Trophoblast cell (in vitro differentiated cells and primary cell): ENCODE measurements around the gene LRIT2.

Source experiments
- DNase-seq, 2 donors: peaks; one replicate each; pipeline ENCODE4 v3.0.0-alpha.2; 2016
- H2AFZ ChIP-seq: 2 replicates; pipeline ENCODE4 v1.6.1; 2013; ENCODE audit warnings: low read length, moderate library complexity, mild to moderate bottlenecking; ENCODE audit not compliant: insufficient read depth, poor library complexity
- H2AK5ac ChIP-seq: 2 replicates; pipeline ENCODE4 v1.6.1; 2013; ENCODE audit warnings: mild to moderate bottlenecking, low read length
- H2BK120ac ChIP-seq: 2 replicates; pipeline ENCODE4 v1.6.1; 2013; ENCODE audit warnings: low read length, mild to moderate bottlenecking, moderate library complexity; ENCODE audit not compliant: insufficient read depth, poor library complexity
- H2BK12ac ChIP-seq: 2 replicates; pipeline ENCODE4 v1.6.1; 2013; ENCODE audit warnings: mild to moderate bottlenecking, low read length, moderate library complexity
- H2BK5ac ChIP-seq: 2 replicates; pipeline ENCODE4 v1.6.1; 2013; ENCODE audit warnings: low read length, low read depth, moderate library complexity, mild to moderate bottlenecking; ENCODE audit not compliant: poor library complexity
- H3K14ac ChIP-seq: 2 replicates; pipeline ENCODE4 v1.6.1; 2013; ENCODE audit warnings: mild to moderate bottlenecking, low read length
- H3K18ac ChIP-seq: 2 replicates; pipeline ENCODE4 v1.6.1; 2013; ENCODE audit warnings: mild to moderate bottlenecking, low read length
- H3K23ac ChIP-seq: 2 replicates; pipeline ENCODE4 v1.6.1; 2013; ENCODE audit warnings: low read length
- H3K27ac ChIP-seq: 2 replicates; pipeline ENCODE4 v1.5.1; 2013; ENCODE audit warnings: low read depth, mild to moderate bottlenecking, inconsistent platforms, low read length, moderate library complexity
- H3K27me3 ChIP-seq: 2 replicates; pipeline ENCODE4 v1.6.1; 2013; ENCODE audit warnings: inconsistent platforms, mild to moderate bottlenecking, low read length, moderate library complexity; ENCODE audit not compliant: insufficient read depth
- H3K36me3 ChIP-seq, 2 experiments: 1 replicate in 1 of 2; 2 replicates in 1 of 2; pipeline ENCODE4 v1.6.1; 2013; ENCODE audit warnings: low read length in 2 of 2, mild to moderate bottlenecking in 2 of 2, moderate library complexity in 1 of 2; ENCODE audit not compliant: insufficient read depth in 2 of 2, control insufficient read depth in 1 of 2
- H3K4ac ChIP-seq: 2 replicates; pipeline ENCODE4 v1.6.1; 2013; ENCODE audit warnings: low read depth, mild to moderate bottlenecking, low read length, moderate library complexity
- H3K4me1 ChIP-seq, 2 experiments: 1 replicate in 1 of 2; 2 replicates in 1 of 2; pipeline ENCODE4 v1.6.1; 2013; ENCODE audit warnings: low read length in 2 of 2, mild to moderate bottlenecking in 2 of 2, moderate library complexity in 1 of 2; ENCODE audit not compliant: insufficient read depth in 2 of 2, control insufficient read depth in 1 of 2
- H3K4me2 ChIP-seq: 2 replicates; pipeline ENCODE4 v1.6.1; 2013; ENCODE audit warnings: inconsistent platforms, mild to moderate bottlenecking, low read length, moderate library complexity
- H3K4me3 ChIP-seq: 2 replicates; pipeline ENCODE4 v1.5.1; 2013; ENCODE audit warnings: mild to moderate bottlenecking, low read depth, low read length, inconsistent platforms
- H3K79me1 ChIP-seq: one replicate; pipeline ENCODE4 v1.6.1; 2013; ENCODE audit warnings: low read length
- H3K79me2 ChIP-seq: 2 replicates; pipeline ENCODE4 v1.6.1; 2013; ENCODE audit warnings: low read length, mild to moderate bottlenecking; ENCODE audit not compliant: control insufficient read depth, insufficient read depth, poor library complexity
- H3K9ac ChIP-seq: 2 replicates; pipeline ENCODE4 v1.6.1; 2013; ENCODE audit warnings: mild to moderate bottlenecking, low read length
- H3K9me3 ChIP-seq: 2 replicates; pipeline ENCODE4 v1.6.1; 2013; ENCODE audit warnings: low read depth, mild to moderate bottlenecking, control low read depth, inconsistent platforms, low read length; ENCODE audit not compliant: insufficient read depth
- H4K12ac ChIP-seq: 2 replicates; pipeline ENCODE4 v1.6.1; 2013; ENCODE audit warnings: low read depth, mild to moderate bottlenecking, low read length, moderate library complexity
- H4K8ac ChIP-seq: 2 replicates; pipeline ENCODE4 v1.6.1; 2013; ENCODE audit warnings: low read depth, mild to moderate bottlenecking, low read length, moderate library complexity
- H4K91ac ChIP-seq: one replicate; pipeline ENCODE4 v1.6.1; 2013; ENCODE audit warnings: low read depth, mild to moderate bottlenecking, low read length, moderate library complexity
- WGBS: extraction: QIAGEN DNeasy Blood & Tissue Kit; methylation state at CpG from one replicate; pipeline ENCODE4 v1.1.7; 2013; ENCODE audit warnings: missing lambda C conversion rate; ENCODE audit not compliant: insufficient read length, insufficient coverage; ENCODE audit errors: extremely low coverage; 5-methylcytosine and 5-hydroxymethylcytosine counted together

LRIT2 gene

GRCh38 chr10:84201682-84202081, 23.7 kb downstream of the LRIT2 start:
- Histone ChIP-seq H4K8ac (no peak overlapping the region), H4K91ac (no peak overlapping the region), H3K23ac (no peak overlapping the region), H3K4ac (no peak overlapping the region), H2BK120ac (no peak overlapping the region), H2BK5ac (no peak overlapping the region), H3K4me2 (no peak overlapping the region), H3K4me3 (no peak overlapping the region), H2BK12ac (no peak overlapping the region), H3K79me2 (no peaks in the 10 kb centered on the region), H3K27me3 (no peaks in the 10 kb centered on the region), H3K14ac (no peak overlapping the region), H3K9ac (no peak overlapping the region), H3K36me3 (no peaks in the 10 kb centered on the region), H4K12ac (no peak overlapping the region), H3K18ac (no peak overlapping the region), H3K27ac (no peak overlapping the region), H3K79me1 (no peaks in the 10 kb centered on the region), H2AK5ac (no peak overlapping the region), H3K4me1 (no peaks in the 10 kb centered on the region), H3K9me3 (no peaks in the 10 kb centered on the region), H2AFZ (no peak overlapping the region)
- DNase-seq = no peak
- whole genome bisulfite sequencing = no CpG with 5 or more reads among the region's 11 CpGs

GRCh38 chr10:84201244-84201606, 24.1 kb downstream of the LRIT2 start:
- Histone ChIP-seq H2BK12ac (no peak overlapping the region), H3K4ac (no peak overlapping the region), H2AFZ (no peak overlapping the region), H3K4me1 (no peaks in the 10 kb centered on the region), H3K27me3 (peaks cover 2% of the 10 kb centered on the region), H2BK5ac (no peak overlapping the region), H3K9me3 (no peaks in the 10 kb centered on the region), H4K91ac (no peak overlapping the region), H3K23ac (no peak overlapping the region), H2AK5ac (no peak overlapping the region), H3K79me2 (no peaks in the 10 kb centered on the region), H4K12ac (no peak overlapping the region), H3K4me2 (no peak overlapping the region), H3K9ac (no peak overlapping the region), H3K27ac (no peak overlapping the region), H3K36me3 (no peaks in the 10 kb centered on the region), H3K14ac (no peak overlapping the region), H3K79me1 (no peaks in the 10 kb centered on the region), H3K18ac (no peak overlapping the region), H3K4me3 (no peak overlapping the region), H2BK120ac (no peak overlapping the region), H4K8ac (no peak overlapping the region)
- WGBS = no CpG with 5 or more reads among the region's 6 CpGs
- DNase-seq = no peak

- Histone ChIP-seq H3K9me3 (no peaks in the 10 kb centered on the region), H3K9ac (no peak overlapping the region), H3K23ac (no peak overlapping the region), H3K4me1 (no peaks in the 10 kb centered on the region), H3K36me3 (no peaks in the 10 kb centered on the region), H2AK5ac (no peak overlapping the region), H2BK12ac (no peak overlapping the region), H3K79me1 (no peaks in the 10 kb centered on the region), H4K8ac (no peak overlapping the region), H3K79me2 (no peaks in the 10 kb centered on the region), H3K14ac (no peak overlapping the region), H4K91ac (no peak overlapping the region), H3K27me3 (peaks cover 7% of the 10 kb centered on the region), H4K12ac (no peak overlapping the region), H2BK5ac (no peak overlapping the region), H2AFZ (no peak overlapping the region), H3K4me2 (no peak overlapping the region), H2BK120ac (no peak overlapping the region), H3K27ac (no peak overlapping the region), H3K4ac (no peak overlapping the region), H3K4me3 (no peak overlapping the region), H3K18ac (no peak overlapping the region)
- no peak for DNase-seq
- no CpG with 5 or more reads among the region's 11 CpGs for WGBS
Measured at GRCh38 chr10:84200537-84201243, 24.7 kb downstream of the LRIT2 start.

GRCh38 chr10:84198206-84198915, 27.0 kb downstream of the LRIT2 start:
- no peaks in the 10 kb centered on the region for H3K79me1 ChIP-seq
- no CpG with 5 or more reads among the region's 7 CpGs for WGBS
- no peaks in the 10 kb centered on the region for H3K9me3 ChIP-seq
- H2BK120ac ChIP-seq = no peak overlapping the region
- peaks cover 3 to 5% of the 10 kb centered on the region in 2 experiments for H3K4me1 ChIP-seq
- H3K4ac ChIP-seq = no peak overlapping the region
- DNase-seq = no peak
- H3K4me3 ChIP-seq = no peak overlapping the region
- H3K27ac ChIP-seq = no peak overlapping the region
- no peak overlapping the region for H2BK5ac ChIP-seq
- H4K8ac ChIP-seq = no peak overlapping the region
- no peaks in the 10 kb centered on the region for H3K36me3 ChIP-seq
- H3K9ac ChIP-seq = no peak overlapping the region
- H3K79me2 ChIP-seq = no peaks in the 10 kb centered on the region
- H3K4me2 ChIP-seq = no peak overlapping the region
- no peak overlapping the region for H2AK5ac ChIP-seq
- H2AFZ ChIP-seq = no peak overlapping the region
- H3K14ac ChIP-seq = no peak overlapping the region
- no peak overlapping the region for H4K12ac ChIP-seq
- no peak overlapping the region for H4K91ac ChIP-seq
- H3K27me3 ChIP-seq = peaks cover 29% of the 10 kb centered on the region
- H3K23ac ChIP-seq = no peak overlapping the region
- H3K18ac ChIP-seq = no peak overlapping the region
- no peak overlapping the region for H2BK12ac ChIP-seq
